ENCODE measurements around the gene TM9SF2.

TM9SF2 gene

DNA sequence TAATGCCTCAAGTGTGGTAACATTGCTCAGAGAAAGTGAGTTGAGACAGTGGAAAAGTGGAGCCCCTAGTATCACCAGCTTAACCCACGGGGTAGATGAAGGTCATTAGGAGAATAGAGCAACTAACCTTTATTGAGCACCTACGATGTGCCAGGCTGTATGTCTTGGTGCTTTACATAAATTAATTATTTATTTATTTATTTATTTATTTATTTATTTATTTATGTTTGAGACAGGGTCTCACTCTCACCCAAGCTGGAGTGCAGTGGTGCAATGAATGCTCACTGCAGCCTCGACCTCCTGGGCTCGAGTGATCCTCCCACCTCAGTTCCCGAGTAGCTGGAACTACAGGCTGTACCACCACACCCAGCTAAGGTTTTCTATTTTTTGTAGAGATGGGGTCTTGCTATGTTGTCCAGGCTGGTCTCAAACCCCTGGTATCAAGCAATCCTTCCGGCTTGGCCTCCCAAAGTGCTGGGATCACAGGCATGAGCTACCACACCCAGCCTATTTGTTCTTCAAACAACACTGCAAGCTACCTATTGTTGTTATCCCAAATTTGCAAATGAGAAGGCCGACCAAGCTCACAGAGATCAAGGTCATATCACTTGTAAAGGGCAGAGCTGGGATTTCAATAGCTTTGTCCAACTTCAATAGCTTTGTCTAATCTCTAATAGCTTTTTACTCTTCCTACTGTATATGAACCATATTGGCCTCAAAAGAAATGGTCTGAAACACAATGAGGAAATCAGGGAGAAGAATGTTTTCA is 79.4 kb downstream of the TM9SF2 start:
- DNase-seq: no peak

GRCh38 chr13:99582511-99582910 is 81.2 kb downstream of the TM9SF2 start:
- DNase-seq: no peak

DNA sequence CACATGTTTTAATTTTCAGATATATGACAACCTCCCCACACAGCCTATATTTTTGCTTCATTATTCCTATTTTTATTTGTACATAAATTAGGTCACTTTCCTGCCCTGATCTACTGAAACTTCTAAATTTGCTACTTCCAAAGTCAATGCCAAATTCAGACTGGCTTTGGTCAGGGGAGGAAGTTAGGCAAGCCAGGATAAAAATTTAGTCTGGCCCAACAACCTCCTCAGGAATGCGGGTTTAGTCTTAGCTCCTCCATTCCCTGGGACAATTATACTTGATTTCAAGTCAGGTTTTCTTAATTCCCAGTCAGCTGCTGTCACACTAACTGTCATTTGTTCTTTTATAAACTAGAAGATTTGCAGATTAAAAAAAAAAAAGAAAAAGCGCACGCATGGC is 84.3 kb downstream of the TM9SF2 start:
- no peak for DNase-seq

- DNase-seq: no peak
Observed at GRCh38 chr13:99587021-99587420, 85.7 kb downstream of the TM9SF2 start.

DNA sequence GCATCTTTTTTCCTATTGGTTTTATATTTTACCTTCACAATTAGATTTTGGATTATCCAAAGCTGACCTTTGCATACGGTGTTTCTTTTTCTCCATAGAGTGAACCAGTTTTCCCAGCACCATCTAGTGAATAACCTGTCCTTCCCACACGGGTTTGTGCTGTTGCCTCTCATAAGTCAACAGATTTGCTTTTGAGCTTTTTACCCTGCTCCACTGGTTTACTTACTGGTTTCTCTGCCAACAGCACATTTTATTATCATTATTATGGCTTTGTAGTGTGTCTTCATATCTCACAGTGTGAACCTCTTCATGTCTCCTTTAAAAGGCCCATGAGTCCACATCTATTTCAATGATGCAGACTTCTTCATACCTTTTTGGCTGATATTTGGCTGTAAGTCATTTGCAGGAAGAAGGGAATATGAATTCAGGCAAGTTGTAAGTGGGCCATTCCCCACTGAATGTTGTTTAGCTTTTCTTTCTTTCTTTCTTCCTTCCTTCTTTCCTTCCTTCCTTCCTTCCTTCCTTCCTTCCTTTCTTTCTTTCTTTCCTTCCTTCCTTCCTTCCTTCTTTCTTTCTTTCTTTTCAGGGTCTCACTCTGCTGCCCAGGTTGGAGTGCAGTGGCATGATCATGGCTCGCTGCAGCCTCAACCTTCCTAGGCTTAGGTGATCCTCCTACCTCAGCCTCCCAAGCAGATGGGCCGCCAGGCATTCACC is 86.8 kb downstream of the TM9SF2 start:
- no peak for DNase-seq

DNA sequence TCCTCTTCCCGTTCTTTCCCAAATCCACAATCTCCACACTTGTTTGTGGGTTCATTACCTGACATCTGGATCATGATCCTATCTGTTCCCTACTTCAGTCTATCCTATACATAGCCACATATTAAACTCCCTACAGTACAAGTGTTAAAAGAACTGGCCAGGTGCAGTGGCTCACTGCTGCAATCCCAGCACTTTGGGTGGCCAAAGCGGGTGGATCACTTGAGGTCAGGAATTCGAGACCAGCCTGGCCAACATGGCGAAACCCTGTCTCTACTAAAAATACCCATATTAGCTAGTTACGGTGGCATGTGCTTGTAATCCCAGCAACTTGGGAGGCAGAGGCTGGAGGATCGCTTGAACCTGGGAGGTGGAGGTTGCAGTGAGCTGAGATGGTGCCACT is 88.3 kb downstream of the TM9SF2 start:
- no peak for DNase-seq

GRCh38 chr13:99590519-99591011 is 89.3 kb downstream of the TM9SF2 start:
- no peak for DNase-seq

DNA sequence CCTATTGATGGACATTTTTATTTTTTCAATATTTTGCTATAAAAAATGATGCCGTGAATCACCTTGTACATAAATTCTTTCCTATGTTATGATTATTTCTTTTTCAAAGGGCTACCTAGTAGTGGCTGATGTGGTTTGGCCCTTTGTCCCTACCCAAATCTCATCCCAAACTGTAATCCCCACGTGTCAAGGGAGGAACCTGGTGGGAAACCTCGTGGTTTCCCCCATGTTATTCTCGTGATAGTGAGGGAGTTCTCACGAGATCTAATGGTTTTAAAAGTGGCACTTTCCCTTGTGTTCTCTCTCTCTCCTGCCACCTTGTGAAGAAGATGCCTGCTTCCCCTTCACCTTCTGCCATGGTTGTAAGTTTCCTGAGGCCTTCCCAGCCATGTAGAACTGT is 94.9 kb downstream of the TM9SF2 start:
- DNase-seq: no peak

DNA sequence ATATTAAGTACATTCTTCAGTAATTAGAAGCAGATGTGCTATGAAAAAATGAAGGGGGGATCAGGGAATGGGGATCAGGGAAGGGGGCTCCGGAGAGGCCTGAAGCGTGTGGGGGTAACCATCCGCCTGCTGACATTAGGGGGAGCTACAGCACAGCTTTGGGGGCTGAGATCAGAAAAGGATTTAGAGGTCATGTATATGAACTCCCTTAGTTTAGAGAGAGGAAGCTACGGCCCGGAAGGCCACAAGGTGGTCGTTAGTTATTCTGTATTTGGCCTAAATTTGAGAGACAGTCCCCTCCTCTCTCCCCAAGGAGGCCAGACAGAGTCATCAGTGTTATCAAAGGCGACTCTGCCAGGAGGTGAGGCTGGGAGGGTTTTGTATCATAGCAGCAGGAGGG is 99.0 kb downstream of the TM9SF2 start:
- DNase-seq: no peak

- no peak for DNase-seq
Observed at GRCh38 chr13:99601535-99601934, 100.3 kb downstream of the TM9SF2 start.

DNA sequence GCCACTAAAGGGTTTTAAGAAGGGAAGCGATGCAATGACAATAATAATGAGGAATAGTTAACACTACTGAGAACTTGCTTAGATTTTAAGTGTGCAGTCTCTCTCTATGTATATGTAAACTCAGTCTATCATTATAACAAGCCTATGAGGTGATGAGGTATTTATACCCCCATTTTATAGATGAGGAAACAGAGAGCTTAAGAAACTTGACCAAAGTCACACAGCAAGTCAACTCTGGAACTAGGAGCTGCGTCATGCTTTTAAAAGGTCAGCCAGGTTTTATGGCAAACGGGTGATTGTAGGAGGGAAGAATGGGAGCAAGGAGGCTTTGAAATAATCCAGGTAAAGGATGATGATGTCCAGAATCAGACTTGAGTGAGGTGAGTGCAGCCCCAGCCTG is 103.4 kb downstream of the TM9SF2 start:
- no peak for DNase-seq

DNA sequence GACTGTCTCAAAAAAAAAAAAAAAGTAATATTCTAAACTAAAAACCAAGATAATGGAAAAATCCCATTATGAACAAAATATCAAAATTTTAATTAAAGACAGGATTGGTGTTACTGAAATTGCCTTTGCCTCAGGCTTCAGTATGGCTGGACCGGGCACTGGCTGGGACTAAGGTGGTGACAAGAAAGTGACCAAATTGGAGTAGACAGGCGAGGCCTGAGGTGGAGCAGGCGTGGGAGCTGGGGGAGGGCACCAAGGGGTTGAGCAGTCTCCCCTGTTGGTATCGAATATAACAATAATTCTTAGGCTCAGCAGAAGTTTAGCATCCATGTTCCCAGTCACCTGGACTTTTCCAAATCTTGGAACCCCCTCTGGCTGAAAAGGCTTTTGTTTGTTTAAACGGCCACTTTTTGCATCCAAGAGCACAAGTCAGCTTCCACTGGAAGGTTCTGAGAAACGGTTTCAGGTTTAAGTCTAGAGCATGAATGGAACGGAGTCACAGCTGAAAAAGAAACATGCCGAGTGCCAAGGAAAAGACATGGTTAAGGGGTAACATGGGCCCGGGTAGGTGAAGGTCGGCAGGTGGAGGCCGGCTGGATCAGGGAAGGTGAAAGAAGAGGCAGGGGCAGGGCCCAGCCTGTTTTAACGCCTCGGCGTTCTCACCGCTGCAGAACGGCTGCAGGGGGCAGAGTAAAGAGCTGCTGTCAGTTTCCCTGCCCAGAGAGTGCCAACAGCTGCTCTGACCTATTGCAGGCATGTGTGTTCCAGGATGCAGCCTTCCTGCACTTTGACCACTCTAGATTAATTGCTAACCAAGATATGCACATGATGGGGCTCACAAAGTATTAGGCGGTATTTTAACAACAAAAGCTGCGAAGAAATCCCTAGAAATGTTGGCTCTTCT is 104.4 kb downstream of the TM9SF2 start:
- DNase-seq: no peak

GRCh38 chr13:99606324-99607066 is 105.2 kb downstream of the TM9SF2 start, which contains the start of gene CLYBL:
TSS of gene CLYBL (plus strand) at chr13:99606690.
- peak; percentile 82 for DNase-seq

DNA sequence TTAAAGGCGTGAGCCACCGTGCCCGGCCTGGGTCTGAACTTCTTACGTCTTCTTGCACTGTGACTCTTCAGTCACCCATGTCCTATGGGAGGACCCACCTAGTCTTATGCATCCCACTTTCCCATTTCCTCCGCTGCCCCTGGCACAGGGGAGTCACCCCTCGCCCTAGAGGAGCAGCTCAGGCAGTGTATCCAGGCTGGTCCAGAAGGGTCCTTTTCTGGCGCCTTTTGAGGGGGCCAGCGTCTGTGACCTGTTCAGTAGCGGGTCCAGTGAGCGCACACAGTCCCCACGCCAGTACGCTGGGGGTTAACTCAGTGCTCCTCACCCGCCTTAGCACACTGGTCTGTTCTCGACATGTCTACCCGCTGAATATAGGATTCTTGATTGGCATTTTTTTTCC is 107.1 kb downstream of the TM9SF2 start:
- DNase-seq: no peak

GRCh38 chr13:99610702-99611289 is 109.5 kb downstream of the TM9SF2 start:
- no peak for DNase-seq

Measured in retina (tissue), 1 donor.